ENCODE data around the gene MGAT4A.
"Not testable (repeated sequence)": the region's sequence is repeated elsewhere in the genome, so short reads cannot be mapped to it uniquely, and the experiment has no call there.

MGAT4A gene

GRCh38 chr2:98763209-98763951 is 32.4 kb upstream of the MGAT4A start:
- Histone ChIP-seq H4K20me1 (no peaks in the 10 kb centered on the region), H3K27me3 (no peaks in the 10 kb centered on the region), H3K36me3 (peaks cover 0 to 30% (median 4%) of the 10 kb centered on the region in 11 experiments; a peak in 6 of 22 replicates), H3K9ac (peak overlapping the region in 9 of 11 experiments; percentile 20 to 76 (median 66); a peak in 13 of 22 replicates), H3K9me3 (replicated peaks in 1 of 11) (peaks cover 0 to 12% (median 0%) of the 10 kb centered on the region in 11 experiments; a peak in 4 of 22 replicates), H3K27ac (peak overlapping the region; percentile 84 to 96 (median 90); a peak in 21 of 22 replicates), H3K4me3 (peak overlapping the region in 1 of 10 experiments; percentile 15; a peak in 1 of 20 replicates), H3K4me1 (peaks cover 98 to 100% (median 100%) of the 10 kb centered on the region in 10 experiments), H3K4me2 (peak overlapping the region; percentile 80 to 99 (median 85))
- no peak for TF ChIP-seq Cebpa-rat (IDR thresholded peaks at IDR 0.05)

- Histone ChIP-seq H3K4me1 (peaks cover 97 to 100% (median 99%) of the 10 kb centered on the region in 10 experiments), H3K27me3 (no peaks in the 10 kb centered on the region), H3K36me3 (peaks cover 0 to 25% (median 4%) of the 10 kb centered on the region in 11 experiments; a peak in 6 of 22 replicates), H4K20me1 (no peaks in the 10 kb centered on the region), H3K9ac (peak overlapping the region in 9 of 11 experiments; percentile 15 to 76 (median 62); a peak in 10 of 22 replicates), H3K4me3 (no peak overlapping the region), H3K9me3 (replicated peaks in 1 of 11) (peaks cover 0 to 12% (median 0%) of the 10 kb centered on the region in 11 experiments; a peak in 4 of 22 replicates), H3K27ac (peak overlapping the region; percentile 84 to 96 (median 90)), H3K4me2 (peak overlapping the region; percentile 80 to 99 (median 85))
- TF ChIP-seq Cebpa-rat (IDR thresholded peaks at IDR 0.05), result no peak
Measured at GRCh38 chr2:98761909-98762308, 31.0 kb upstream of the MGAT4A start.

- no peak for TF ChIP-seq Cebpa-rat (IDR thresholded peaks at IDR 0.05)
- no peaks in the 10 kb centered on the region for H4K20me1 ChIP-seq
- H3K36me3 ChIP-seq, result peaks cover 0 to 25% (median 4%) of the 10 kb centered on the region in 11 experiments; a peak in 6 of 22 replicates
- peaks cover 97 to 100% (median 99%) of the 10 kb centered on the region in 10 experiments for H3K4me1 ChIP-seq
- no peaks in the 10 kb centered on the region for H3K27me3 ChIP-seq
- H3K9me3 ChIP-seq (replicated peaks in 1 of 11), result peaks cover 0 to 12% (median 0%) of the 10 kb centered on the region in 11 experiments; a peak in 4 of 22 replicates
- H3K9ac ChIP-seq, result peak overlapping the region in 10 of 11 experiments; percentile 15 to 76 (median 58); a peak in 16 of 22 replicates
- no peak overlapping the region for H3K4me3 ChIP-seq
- H3K4me2 ChIP-seq, result peak overlapping the region; percentile 80 to 99 (median 85)
- peak overlapping the region; percentile 84 to 96 (median 90) for H3K27ac ChIP-seq
Measured at GRCh38 chr2:98761267-98761781, 30.4 kb upstream of the MGAT4A start.

- Histone ChIP-seq H3K4me2 (peak overlapping the region; percentile 80 to 99 (median 85)), H3K4me3 (peak overlapping the region in 1 of 10 experiments; percentile 8; a peak in 4 of 20 replicates), H3K4me1 (peaks cover 90 to 100% (median 96%) of the 10 kb centered on the region in 10 experiments), H3K9ac (peak overlapping the region; percentile 55 to 81 (median 73); a peak in 21 of 22 replicates), H3K9me3 (replicated peaks in 1 of 11) (peaks cover 0 to 10% (median 0%) of the 10 kb centered on the region in 11 experiments; a peak in 5 of 22 replicates), H3K36me3 (peaks cover 0 to 12% (median 4%) of the 10 kb centered on the region in 11 experiments; a peak in 6 of 22 replicates), H3K27me3 (no peaks in the 10 kb centered on the region), H3K27ac (peak overlapping the region; percentile 84 to 96 (median 90)), H4K20me1 (no peaks in the 10 kb centered on the region)
- peak in 7 of 11 experiments; percentile 30 to 73 (median 44); a peak in 8 of 22 replicates for TF ChIP-seq Cebpa-rat (IDR thresholded peaks at IDR 0.05)
Measured at GRCh38 chr2:98759827-98760625, 29.1 kb upstream of the MGAT4A start.

- H4K20me1 ChIP-seq, result no peaks in the 10 kb centered on the region
- H3K9ac ChIP-seq, result peak overlapping the region in 10 of 11 experiments; percentile 47 to 81 (median 75); a peak in 19 of 22 replicates
- peak overlapping the region; percentile 84 to 96 (median 90) for H3K27ac ChIP-seq
- peaks cover 0 to 9% (median 0%) of the 10 kb centered on the region in 11 experiments; a peak in 3 of 22 replicates for H3K9me3 ChIP-seq (replicated peaks in 1 of 11)
- peaks cover 0 to 11% (median 4%) of the 10 kb centered on the region in 11 experiments; a peak in 6 of 22 replicates for H3K36me3 ChIP-seq
- peaks cover 83 to 100% (median 90%) of the 10 kb centered on the region in 10 experiments for H3K4me1 ChIP-seq
- H3K4me2 ChIP-seq, result peak overlapping the region; percentile 80 to 99 (median 85)
- peak overlapping the region in 3 of 10 experiments; percentile 7 to 30 (median 23); a peak in 6 of 20 replicates for H3K4me3 ChIP-seq
- TF ChIP-seq Cebpa-rat (IDR thresholded peaks at IDR 0.05), result no peak
- H3K27me3 ChIP-seq, result no peaks in the 10 kb centered on the region
Measured at GRCh38 chr2:98759338-98759737, 28.4 kb upstream of the MGAT4A start.

- TF ChIP-seq Cebpa-rat (IDR thresholded peaks at IDR 0.05), result peak in 1 of 11 experiments; percentile 3; a peak in 1 of 22 replicates
- H3K9ac ChIP-seq, result peak overlapping the region in 10 of 11 experiments; percentile 55 to 81 (median 75); a peak in 21 of 22 replicates
- peaks cover 0 to 15% (median 7%) of the 10 kb centered on the region in 11 experiments; a peak in 16 of 22 replicates for H3K9me3 ChIP-seq (replicated peaks in 1 of 11)
- peak overlapping the region in 10 of 11 experiments; percentile 84 to 96 (median 91); a peak in 21 of 22 replicates for H3K27ac ChIP-seq
- peak overlapping the region in 7 of 10 experiments; percentile 8 to 40 (median 27); a peak in 11 of 20 replicates for H3K4me3 ChIP-seq
- H3K4me2 ChIP-seq, result peak overlapping the region; percentile 80 to 99 (median 85)
- H3K27me3 ChIP-seq, result no peaks in the 10 kb centered on the region
- peaks cover 0 to 11% (median 4%) of the 10 kb centered on the region in 11 experiments; a peak in 6 of 22 replicates for H3K36me3 ChIP-seq
- H4K20me1 ChIP-seq, result no peaks in the 10 kb centered on the region
- H3K4me1 ChIP-seq, result peaks cover 70 to 100% (median 80%) of the 10 kb centered on the region in 10 experiments
Measured at GRCh38 chr2:98757904-98758421, 27.0 kb upstream of the MGAT4A start.

- Histone ChIP-seq H3K4me1 (peaks cover 34 to 97% (median 56%) of the 10 kb centered on the region in 10 experiments), H3K9ac (no peak overlapping the region), H4K20me1 (no peaks in the 10 kb centered on the region), H3K27me3 (no peaks in the 10 kb centered on the region), H3K9me3 (replicated peaks in 1 of 11) (peaks cover 0 to 34% (median 19%) of the 10 kb centered on the region in 11 experiments; a peak in 18 of 22 replicates), H3K4me2 (peak overlapping the region in 5 of 11 experiments; percentile 27 to 99 (median 52); a peak in 9 of 22 replicates), H3K36me3 (no peaks in the 10 kb centered on the region), H3K4me3 (no peak overlapping the region), H3K27ac (no peak overlapping the region)
- no peak for TF ChIP-seq Cebpa-rat (IDR thresholded peaks at IDR 0.05)
Measured at GRCh38 chr2:98753801-98754200, 22.9 kb upstream of the MGAT4A start.

- not testable (repeated sequence) for H3K27ac ChIP-seq, H3K9ac ChIP-seq, H4K20me1 ChIP-seq, H3K4me3 ChIP-seq, H3K36me3 ChIP-seq, H3K27me3 ChIP-seq
- Histone ChIP-seq H3K4me1 (peaks cover 34 to 97% (median 57%) of the 10 kb centered on the region in 10 experiments), H3K9me3 (replicated peaks in 1 of 11) (peaks cover 0 to 34% (median 19%) of the 10 kb centered on the region in 11 experiments; a peak in 18 of 22 replicates), H3K4me2 (peak overlapping the region in 3 of 11 experiments; percentile 82 to 99 (median 97); a peak in 4 of 22 replicates)
Measured at GRCh38 chr2:98752711-98753110, 21.8 kb upstream of the MGAT4A start.
